K562 (cell line): ENCODE measurements around the gene RREB1. TPM values are rescaled to one million over a fixed set of nuclear protein-coding genes. Genes with fewer than 3 reads are reported as not detected.
A peak's percentile ranks its signal among the peaks of the same experiment; 100 is the strongest.

Source experiments
- BMI1 ChIP-seq: fragments of 150-350 bp; IDR thresholded peaks from 2 replicates; pipeline ENCODE4 v1.6.1; 2014; ENCODE audit warnings: low read length
- CHCHD3 ChIP-seq: fragments of 250-450 bp; sonication (Bioruptor Pico); IDR thresholded peaks from 2 replicates; pipeline ENCODE4 v2.1.2; 2022; ENCODE audit warnings: mild to moderate bottlenecking
- ELF2 ChIP-seq: fragments of 250-450 bp; sonication (Bioruptor Pico); IDR thresholded peaks from 2 replicates; pipeline ENCODE4 v1.5.0; 2021; ENCODE audit warnings: mild to moderate bottlenecking
- ETV6 ChIP-seq, 3 experiments: fragments of 150-350 bp in 1 of 3; sonication (generic) in 1 of 3; formaldehyde crosslinking in 1 of 3; IDR thresholded peaks; 2 replicates each; pipeline versions ENCODE4 v1.6.1 to v1.8.0; 2014 to 2022; ENCODE audit warnings: borderline replicate concordance in 2 of 3, low read depth in 2 of 3, antibody characterized with exemption in 1 of 3, low read length in 1 of 3, mild to moderate bottlenecking in 1 of 3, missing genetic modification reagents in 1 of 3
- FOXJ2 ChIP-seq: fragments of 200-800 bp; sonication (Bioruptor generic); IDR thresholded peaks from 2 replicates; pipeline ENCODE4 v1.6.1; 2016; ENCODE audit warnings: missing genetic modification characterization, missing compliant biosample characterization
- FUS ChIP-seq: fragments of 200-400 bp; formaldehyde crosslinking; optimal IDR thresholded peaks from 2 replicates; pipeline ENCODE3; 2017; ENCODE audit warnings: low read depth, low read length
- HDGF ChIP-seq: fragments of 450-650 bp; IDR thresholded peaks from 2 replicates; pipeline ENCODE4 v1.6.1; 2016
- RCOR1 ChIP-seq, 2 experiments: IDR thresholded peaks; 2 replicates each; pipeline ENCODE4 v1.6.1; 2012; ENCODE audit warnings: low read depth in 2 of 2, low read length in 2 of 2, borderline replicate concordance in 1 of 2, improper control_type of control experiment in 1 of 2
- RFX7 ChIP-seq: fragments of 250-450 bp; sonication (Bioruptor Pico); IDR thresholded peaks from 2 replicates; pipeline ENCODE4 v1.5.1; 2021; ENCODE audit warnings: mild to moderate bottlenecking
- ZFP36 ChIP-seq: fragments of 150-350 bp; IDR thresholded peaks from 2 replicates; pipeline ENCODE4 v1.6.1; 2018; ENCODE audit warnings: low read length, low read depth; ENCODE audit not compliant: partially characterized antibody
- ZKSCAN3 ChIP-seq: fragments of 250-450 bp; sonication (Bioruptor Pico); IDR thresholded peaks from 2 replicates; pipeline ENCODE4 v1.4.0; 2020
- ZNF282 ChIP-seq: sonication (generic); formaldehyde crosslinking; IDR thresholded peaks from 2 replicates; pipeline ENCODE4 v1.8.1; 2023; ENCODE audit warnings: missing genetic modification reagents
- polyA plus RNA-seq, 8 experiments: library from polyadenylated mRNA; depleted of rRNA in 4 of 8; stranded (reverse) in 5 of 8; unstranded in 3 of 8; fragments of >200 nt; fragmentation: Nextera tagmentation in 2 of 8; fragmentation: Illumina TruSeq in 1 of 8; extraction: Ambion mirVana in 2 of 8; extraction: Trizol in 1 of 8; gene quantifications; 2 replicates each; pipeline versions ENCODE4 v1.2.1 to v1.2.3, GENCODE V29; 2011 to 2014; ENCODE audit warnings: inconsistent platforms in 1 of 8, missing spikeins in 1 of 8
- total RNA-seq, 7 experiments: library from RNA; depleted of rRNA in 6 of 7; stranded (reverse); fragments of >200 nt in 6 of 7; fragmentation: Illumina TruSeq in 2 of 7; extraction: Trizol in 2 of 7; gene quantifications; 2 replicates each; pipeline versions ENCODE4 v1.2.1 to v1.2.3, GENCODE V29; 2011 to 2021; ENCODE audit warnings: low replicate concordance in 1 of 7
- TF ChIP-seq, protein P1 (sequence below): fragments of 450-650 bp; IDR thresholded peaks from 2 replicates; pipeline ENCODE4 v1.6.1; 2018; ENCODE audit not compliant: partially characterized antibody
- TF ChIP-seq, protein P2 (sequence below): fragments of 200-800 bp; sonication (Bioruptor generic); IDR thresholded peaks from 2 replicates; pipeline ENCODE4 v1.6.1; 2016; ENCODE audit warnings: missing genetic modification characterization, missing compliant biosample characterization
- TF ChIP-seq, protein P3 (sequence below): fragments of 450-650 bp; formaldehyde crosslinking; IDR thresholded peaks from 2 replicates; pipeline ENCODE4 v1.4.0; 2020; ENCODE audit warnings: mild to moderate bottlenecking, moderate library complexity

RREB1 gene
- total and polyA plus RNA-seq, 9 of the 15 experiments (the other 6 are each of a cell fraction or from before 2014, with no cell fraction given) = 3.3 to 64.2 (median 19.3) TPM

DNA sequence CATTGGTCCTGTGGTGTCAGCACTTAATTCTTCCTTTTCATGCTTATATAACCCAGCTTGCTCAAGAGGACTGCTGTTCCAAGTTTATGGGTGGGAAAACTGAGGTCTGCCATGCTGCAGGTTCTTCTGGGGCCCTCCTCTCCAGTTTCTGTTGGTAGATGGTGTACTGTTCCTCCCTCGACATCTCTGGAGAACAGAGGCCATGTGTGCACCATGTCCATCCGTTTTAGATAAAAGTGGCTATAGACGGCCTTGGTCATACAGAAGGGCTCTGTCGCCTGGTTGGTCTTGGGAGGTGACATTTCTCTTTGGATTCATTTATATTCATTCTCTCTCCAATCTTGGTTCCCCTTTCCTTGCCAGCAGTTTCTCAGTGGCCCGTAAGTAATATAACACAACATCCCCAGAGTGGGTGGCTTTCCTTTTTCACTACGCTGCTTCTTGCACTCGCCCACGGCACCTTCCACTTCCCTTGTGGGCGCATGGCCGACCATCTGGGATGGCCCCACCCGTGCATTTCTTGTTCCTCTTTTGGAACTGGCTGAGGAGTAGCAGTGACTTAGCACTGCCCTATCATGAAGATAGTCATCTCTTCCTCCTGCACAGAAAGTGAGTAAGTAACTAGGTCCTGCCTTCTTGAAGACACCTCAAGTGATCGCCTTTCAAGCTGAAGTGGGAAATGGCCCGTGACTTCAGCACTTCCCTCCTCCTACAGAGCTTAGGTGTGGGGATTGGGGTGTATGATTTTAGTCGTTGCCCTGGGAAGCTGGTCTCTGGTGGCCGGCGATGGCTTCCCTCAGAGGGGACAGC is 94.2 kb downstream of the RREB1 start (continued):
- TF ChIP-seq, protein P1, sequence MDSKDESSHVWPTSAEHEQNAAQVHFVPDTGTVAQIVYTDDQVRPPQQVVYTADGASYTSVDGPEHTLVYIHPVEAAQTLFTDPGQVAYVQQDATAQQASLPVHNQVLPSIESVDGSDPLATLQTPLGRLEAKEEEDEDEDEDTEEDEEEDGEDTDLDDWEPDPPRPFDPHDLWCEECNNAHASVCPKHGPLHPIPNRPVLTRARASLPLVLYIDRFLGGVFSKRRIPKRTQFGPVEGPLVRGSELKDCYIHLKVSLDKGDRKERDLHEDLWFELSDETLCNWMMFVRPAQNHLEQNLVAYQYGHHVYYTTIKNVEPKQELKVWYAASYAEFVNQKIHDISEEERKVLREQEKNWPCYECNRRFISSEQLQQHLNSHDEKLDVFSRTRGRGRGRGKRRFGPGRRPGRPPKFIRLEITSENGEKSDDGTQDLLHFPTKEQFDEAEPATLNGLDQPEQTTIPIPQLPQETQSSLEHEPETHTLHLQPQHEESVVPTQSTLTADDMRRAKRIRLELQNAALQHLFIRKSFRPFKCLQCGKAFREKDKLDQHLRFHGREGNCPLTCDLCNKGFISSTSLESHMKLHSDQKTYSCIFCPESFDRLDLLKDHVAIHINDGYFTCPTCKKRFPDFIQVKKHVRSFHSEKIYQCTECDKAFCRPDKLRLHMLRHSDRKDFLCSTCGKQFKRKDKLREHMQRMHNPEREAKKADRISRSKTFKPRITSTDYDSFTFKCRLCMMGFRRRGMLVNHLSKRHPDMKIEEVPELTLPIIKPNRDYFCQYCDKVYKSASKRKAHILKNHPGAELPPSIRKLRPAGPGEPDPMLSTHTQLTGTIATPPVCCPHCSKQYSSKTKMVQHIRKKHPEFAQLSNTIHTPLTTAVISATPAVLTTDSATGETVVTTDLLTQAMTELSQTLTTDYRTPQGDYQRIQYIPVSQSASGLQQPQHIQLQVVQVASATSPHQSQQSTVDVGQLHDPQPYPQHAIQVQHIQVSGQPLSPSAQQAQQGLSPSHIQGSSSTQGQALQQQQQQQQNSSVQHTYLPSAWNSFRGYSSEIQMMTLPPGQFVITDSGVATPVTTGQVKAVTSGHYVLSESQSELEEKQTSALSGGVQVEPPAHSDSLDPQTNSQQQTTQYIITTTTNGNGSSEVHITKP = peak; percentile 93
- TF ChIP-seq FUS = no peak
- TF ChIP-seq ETV6 (IDR thresholded peaks at IDR 0.05; ENCODE audit: borderline replicate concordance in 1 of 2, low read depth in 2 of 2, low read length in 1 of 2) = peak in 1 of 2 experiments; percentile 72; a peak in 1 of 4 replicates
- no peak for TF ChIP-seq ETV6 (CRISPR knock-in tag; IDR thresholded peaks at IDR 0.05; ENCODE audit: borderline replicate concordance)
- peak; percentile 34; the same call in 1 of the 2 replicates for TF ChIP-seq HDGF
- TF ChIP-seq RFX7 (CRISPR knock-in tag) = no peak
- no peak for TF ChIP-seq BMI1
- TF ChIP-seq, protein P2, sequence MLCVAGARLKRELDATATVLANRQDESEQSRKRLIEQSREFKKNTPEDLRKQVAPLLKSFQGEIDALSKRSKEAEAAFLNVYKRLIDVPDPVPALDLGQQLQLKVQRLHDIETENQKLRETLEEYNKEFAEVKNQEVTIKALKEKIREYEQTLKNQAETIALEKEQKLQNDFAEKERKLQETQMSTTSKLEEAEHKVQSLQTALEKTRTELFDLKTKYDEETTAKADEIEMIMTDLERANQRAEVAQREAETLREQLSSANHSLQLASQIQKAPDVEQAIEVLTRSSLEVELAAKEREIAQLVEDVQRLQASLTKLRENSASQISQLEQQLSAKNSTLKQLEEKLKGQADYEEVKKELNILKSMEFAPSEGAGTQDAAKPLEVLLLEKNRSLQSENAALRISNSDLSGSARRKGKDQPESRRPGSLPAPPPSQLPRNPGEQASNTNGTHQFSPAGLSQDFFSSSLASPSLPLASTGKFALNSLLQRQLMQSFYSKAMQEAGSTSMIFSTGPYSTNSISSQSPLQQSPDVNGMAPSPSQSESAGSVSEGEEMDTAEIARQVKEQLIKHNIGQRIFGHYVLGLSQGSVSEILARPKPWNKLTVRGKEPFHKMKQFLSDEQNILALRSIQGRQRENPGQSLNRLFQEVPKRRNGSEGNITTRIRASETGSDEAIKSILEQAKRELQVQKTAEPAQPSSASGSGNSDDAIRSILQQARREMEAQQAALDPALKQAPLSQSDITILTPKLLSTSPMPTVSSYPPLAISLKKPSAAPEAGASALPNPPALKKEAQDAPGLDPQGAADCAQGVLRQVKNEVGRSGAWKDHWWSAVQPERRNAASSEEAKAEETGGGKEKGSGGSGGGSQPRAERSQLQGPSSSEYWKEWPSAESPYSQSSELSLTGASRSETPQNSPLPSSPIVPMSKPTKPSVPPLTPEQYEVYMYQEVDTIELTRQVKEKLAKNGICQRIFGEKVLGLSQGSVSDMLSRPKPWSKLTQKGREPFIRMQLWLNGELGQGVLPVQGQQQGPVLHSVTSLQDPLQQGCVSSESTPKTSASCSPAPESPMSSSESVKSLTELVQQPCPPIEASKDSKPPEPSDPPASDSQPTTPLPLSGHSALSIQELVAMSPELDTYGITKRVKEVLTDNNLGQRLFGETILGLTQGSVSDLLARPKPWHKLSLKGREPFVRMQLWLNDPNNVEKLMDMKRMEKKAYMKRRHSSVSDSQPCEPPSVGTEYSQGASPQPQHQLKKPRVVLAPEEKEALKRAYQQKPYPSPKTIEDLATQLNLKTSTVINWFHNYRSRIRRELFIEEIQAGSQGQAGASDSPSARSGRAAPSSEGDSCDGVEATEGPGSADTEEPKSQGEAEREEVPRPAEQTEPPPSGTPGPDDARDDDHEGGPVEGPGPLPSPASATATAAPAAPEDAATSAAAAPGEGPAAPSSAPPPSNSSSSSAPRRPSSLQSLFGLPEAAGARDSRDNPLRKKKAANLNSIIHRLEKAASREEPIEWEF (CRISPR knock-in tag) = peak; percentile 85; the same call in 1 of the 2 replicates
- no peak for TF ChIP-seq FOXJ2
- no peak for TF ChIP-seq ZNF282 (CRISPR knock-in tag)
- no peak for TF ChIP-seq CHCHD3 (CRISPR knock-in tag)
- TF ChIP-seq ZFP36 = peak; percentile 45
- TF ChIP-seq, protein P3, sequence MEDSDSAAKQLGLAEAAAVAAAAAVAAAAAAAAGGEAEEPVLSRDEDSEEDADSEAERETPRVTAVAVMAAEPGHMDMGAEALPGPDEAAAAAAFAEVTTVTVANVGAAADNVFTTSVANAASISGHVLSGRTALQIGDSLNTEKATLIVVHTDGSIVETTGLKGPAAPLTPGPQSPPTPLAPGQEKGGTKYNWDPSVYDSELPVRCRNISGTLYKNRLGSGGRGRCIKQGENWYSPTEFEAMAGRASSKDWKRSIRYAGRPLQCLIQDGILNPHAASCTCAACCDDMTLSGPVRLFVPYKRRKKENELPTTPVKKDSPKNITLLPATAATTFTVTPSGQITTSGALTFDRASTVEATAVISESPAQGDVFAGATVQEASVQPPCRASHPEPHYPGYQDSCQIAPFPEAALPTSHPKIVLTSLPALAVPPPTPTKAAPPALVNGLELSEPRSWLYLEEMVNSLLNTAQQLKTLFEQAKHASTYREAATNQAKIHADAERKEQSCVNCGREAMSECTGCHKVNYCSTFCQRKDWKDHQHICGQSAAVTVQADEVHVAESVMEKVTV (CRISPR knock-in tag) = peak; percentile 53; the same call in 1 of the 2 replicates
- no peak for TF ChIP-seq ZKSCAN3 (CRISPR knock-in tag)
- TF ChIP-seq ELF2 (CRISPR knock-in tag) = peak; percentile 7; the same call in 1 of the 2 replicates
- TF ChIP-seq RCOR1 (IDR thresholded peaks at IDR 0.05; ENCODE audit: borderline replicate concordance in 1 of 2, low read depth in 2 of 2, low read length in 2 of 2) = peak; percentile 61 to 96
